Testis (tissue), 3 donors: ENCODE results near the gene LIF. TPM values are rescaled to one million over a fixed set of nuclear protein-coding genes. Genes with fewer than 3 reads are reported as not detected.

Source experiments
- DNase-seq: peaks from one replicate; pipeline ENCODE4 v3.0.0-alpha.2; 2019
- H3K27ac ChIP-seq, 2 donors: fragments of 200-600 bp; sonication (generic); one replicate each; pipeline ENCODE4 v1.5.1; 2019
- H3K27me3 ChIP-seq: fragments of 200-600 bp; sonication (generic); one replicate; pipeline ENCODE4 v1.5.1; 2019
- H3K36me3 ChIP-seq: fragments of 200-600 bp; sonication (generic); one replicate; pipeline ENCODE4 v1.5.1; 2017; ENCODE audit warnings: low read depth; ENCODE audit errors: missing control alignments
- H3K4me1 ChIP-seq: fragments of 200-600 bp; sonication (generic); one replicate; pipeline ENCODE4 v1.5.1; 2019
- H3K4me3 ChIP-seq, 2 donors: fragments of 200-600 bp; sonication (generic); one replicate each; pipeline ENCODE4 v1.5.1; 2017 to 2019
- H3K9me3 ChIP-seq: fragments of 200-600 bp; sonication (generic); one replicate; pipeline ENCODE4 v1.5.1; 2017
- POLR2A ChIP-seq: fragments of 450-650 bp; IDR thresholded peaks from one replicate; pipeline ENCODE4 v1.6.1; 2017; ENCODE audit warnings: antibody characterized with exemption, mild to moderate bottlenecking, moderate library complexity
- WGBS, 2 donors: methylation state at CpG; one replicate each; pipeline ENCODE4 v1.1.5; 2018; 5-methylcytosine and 5-hydroxymethylcytosine counted together
- intact Hi-C: fragments of 100-400 bp; cut with DNase I; formaldehyde crosslinking; loops from one replicate; pipeline ENCODE4 v1.15.1; 2023; ENCODE audit warnings: low total_unique reads
- polyA plus RNA-seq: library from polyadenylated mRNA; stranded (reverse); fragments of 350-450 nt; fragmentation: Illumina TruSeq; extraction: RNeasy Lipid Tissue Mini Kit (QIAGEN cat#74804); gene quantifications from one replicate; pipeline ENCODE4 v1.2.3, GENCODE V29; 2014; ENCODE audit warnings: low read depth, low replicate concordance; ENCODE audit not compliant: insufficient read depth
- total RNA-seq, 2 donors: library from RNA; depleted of rRNA; stranded (reverse); fragments of >200 nt; gene quantifications; one replicate each; pipeline ENCODE4 v1.2.3, GENCODE V29; 2016
- TF ChIP-seq, protein P1 (sequence below), 3 experiments: fragments of 450-650 bp in 2 of 3; fragments of 200-600 bp in 1 of 3; sonication (generic) in 1 of 3; IDR thresholded peaks; one replicate each; pipeline ENCODE4 v1.5.1; 2016 to 2019; ENCODE audit warnings: antibody characterized with exemption in 3 of 3, mild to moderate bottlenecking in 2 of 3, moderate library complexity in 1 of 3

LIF gene
- total and polyA plus RNA-seq, 3 donors from 2014 or later = 0.08 to 1.4 (median 1.4) TPM

DNA sequence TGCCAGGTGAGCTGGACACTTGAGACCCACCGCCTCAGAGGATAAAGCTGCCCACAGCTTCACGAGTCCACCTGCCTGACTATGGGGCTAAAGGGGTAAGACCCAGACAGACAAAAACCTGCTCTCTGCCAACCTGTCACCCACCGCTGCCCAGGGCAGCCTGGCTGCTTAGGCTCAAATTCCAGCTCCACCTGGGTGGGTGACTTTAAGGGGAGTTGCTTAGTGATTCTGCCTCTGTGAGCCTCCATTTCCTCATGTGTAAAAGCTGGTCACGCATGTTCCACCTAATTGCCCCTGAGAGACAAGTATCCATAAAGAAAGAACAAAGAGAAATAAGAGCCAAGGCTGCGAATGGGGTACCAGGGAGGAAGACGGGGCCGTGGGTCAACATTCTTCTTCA is 46.5 kb upstream of the LIF start:
- Histone ChIP-seq H3K4me1 (peaks cover 29% of the 10 kb centered on the region), H3K36me3 (no peaks in the 10 kb centered on the region), H3K9me3 (no peaks in the 10 kb centered on the region), H3K4me3 (no peak overlapping the region), H3K27ac (no peak overlapping the region), H3K27me3 (no peaks in the 10 kb centered on the region)
- TF ChIP-seq, protein P1, sequence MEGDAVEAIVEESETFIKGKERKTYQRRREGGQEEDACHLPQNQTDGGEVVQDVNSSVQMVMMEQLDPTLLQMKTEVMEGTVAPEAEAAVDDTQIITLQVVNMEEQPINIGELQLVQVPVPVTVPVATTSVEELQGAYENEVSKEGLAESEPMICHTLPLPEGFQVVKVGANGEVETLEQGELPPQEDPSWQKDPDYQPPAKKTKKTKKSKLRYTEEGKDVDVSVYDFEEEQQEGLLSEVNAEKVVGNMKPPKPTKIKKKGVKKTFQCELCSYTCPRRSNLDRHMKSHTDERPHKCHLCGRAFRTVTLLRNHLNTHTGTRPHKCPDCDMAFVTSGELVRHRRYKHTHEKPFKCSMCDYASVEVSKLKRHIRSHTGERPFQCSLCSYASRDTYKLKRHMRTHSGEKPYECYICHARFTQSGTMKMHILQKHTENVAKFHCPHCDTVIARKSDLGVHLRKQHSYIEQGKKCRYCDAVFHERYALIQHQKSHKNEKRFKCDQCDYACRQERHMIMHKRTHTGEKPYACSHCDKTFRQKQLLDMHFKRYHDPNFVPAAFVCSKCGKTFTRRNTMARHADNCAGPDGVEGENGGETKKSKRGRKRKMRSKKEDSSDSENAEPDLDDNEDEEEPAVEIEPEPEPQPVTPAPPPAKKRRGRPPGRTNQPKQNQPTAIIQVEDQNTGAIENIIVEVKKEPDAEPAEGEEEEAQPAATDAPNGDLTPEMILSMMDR (IDR thresholded peaks at IDR 0.05) = no peak
- intact Hi-C loops = no loop called here
- 84 to 88% methylated on average over 7 of the region's 7 CpGs for WGBS, 2 donors
- no peak for DNase-seq

GRCh38 chr22:30292069-30292970 is 45.8 kb upstream of the LIF start:
- peaks cover 35% of the 10 kb centered on the region for H3K4me1 ChIP-seq
- H3K36me3 ChIP-seq = no peaks in the 10 kb centered on the region
- no peak for DNase-seq
- no peak overlapping the region for H3K4me3 ChIP-seq
- WGBS, 2 donors = 90 to 97% methylated on average over 15 to 18 of the region's 18 CpGs
- no peaks in the 10 kb centered on the region for H3K27me3 ChIP-seq
- intact Hi-C loops = no loop called here
- peak overlapping the region; percentile 82 to 85 for H3K27ac ChIP-seq
- TF ChIP-seq, protein P1 (IDR thresholded peaks at IDR 0.05) = no peak
- TF ChIP-seq POLR2A = no peak
- no peaks in the 10 kb centered on the region for H3K9me3 ChIP-seq

DNA sequence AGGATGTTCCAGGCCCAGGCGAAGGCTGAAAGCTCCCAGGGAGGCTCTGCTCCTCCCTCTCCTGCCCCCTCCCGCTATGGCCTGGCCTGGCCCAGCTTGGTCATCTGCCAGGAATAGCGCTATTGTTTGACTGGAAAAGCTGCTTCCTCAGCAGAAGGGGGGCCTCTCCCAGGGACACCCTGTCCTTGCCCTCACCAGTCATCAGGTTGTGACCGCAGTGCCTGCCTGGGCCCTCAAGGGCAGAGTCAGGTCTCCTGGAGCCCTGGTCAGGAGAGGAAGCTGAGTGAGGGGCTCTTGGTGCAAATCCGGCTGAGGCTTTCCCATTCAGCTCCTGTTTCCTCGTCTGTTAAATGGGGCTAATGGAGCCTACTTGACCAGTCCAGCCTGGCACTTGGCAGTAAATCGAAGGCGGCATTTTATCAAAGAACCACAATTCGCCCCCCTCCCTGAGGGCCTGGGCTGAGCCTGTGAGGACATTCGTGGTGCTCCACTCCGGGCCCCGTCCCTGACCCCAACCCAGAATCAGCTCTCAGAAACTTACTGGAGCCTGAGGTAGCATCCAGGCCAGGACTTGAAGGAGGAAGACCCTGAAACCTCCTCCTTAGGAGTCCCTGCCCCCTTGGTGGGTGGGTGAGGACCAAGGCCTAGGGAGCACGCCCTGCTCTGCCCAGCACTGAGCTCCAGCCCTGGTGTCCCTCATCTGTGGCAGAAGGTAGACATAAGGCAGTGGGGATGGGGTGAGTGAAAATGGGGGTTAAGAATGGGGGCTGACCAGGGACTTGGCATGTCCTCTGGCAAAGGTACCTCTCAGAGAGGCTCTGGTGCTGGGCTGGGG is 44.7 kb upstream of the LIF start:
- H3K36me3 ChIP-seq = no peaks in the 10 kb centered on the region
- WGBS, 2 donors = 52 to 69% methylated on average over 4 to 13 of the region's 13 CpGs

GRCh38 chr22:30290342-30291057 is 43.9 kb upstream of the LIF start:
- Histone ChIP-seq H3K4me3 (no peak overlapping the region), H3K36me3 (no peaks in the 10 kb centered on the region), H3K27me3 (no peaks in the 10 kb centered on the region), H3K9me3 (no peaks in the 10 kb centered on the region), H3K27ac (peak overlapping the region; percentile 82 to 85), H3K4me1 (peaks cover 35% of the 10 kb centered on the region)
- 21% methylated on average over 3 of the region's 3 CpGs; no CpG with 5 or more reads in 1 of the 2 donors for WGBS, 2 donors
- intact Hi-C loops = no loop called here
- no peak for TF ChIP-seq POLR2A
- TF ChIP-seq, protein P1 (IDR thresholded peaks at IDR 0.05) = no peak
- DNase-seq = no peak

More for the DNA sequence above, 44.7 kb upstream of the LIF start:
- intact Hi-C loops = no loop called here
- Histone ChIP-seq H3K4me1 (peaks cover 35% of the 10 kb centered on the region), H3K27ac (peak overlapping the region; percentile 82 to 85), H3K27me3 (no peaks in the 10 kb centered on the region), H3K9me3 (no peaks in the 10 kb centered on the region), H3K4me3 (no peak overlapping the region)
- peak; percentile 94 for DNase-seq
- TF ChIP-seq, protein P1 (IDR thresholded peaks at IDR 0.05) = no peak
- TF ChIP-seq POLR2A = no peak
